Loucy (cell line): Measurements from ENCODE around the gene PPFIBP1.
"Not testable (repeated sequence)": the region's sequence is repeated elsewhere in the genome, so short reads cannot be mapped to it uniquely, and the experiment has no call there.

Experiments
- EZH2phosphoT487 ChIP-seq: fragments of 200-600 bp; IDR thresholded peaks from 2 replicates; pipeline ENCODE4 v1.6.1; 2018; ENCODE audit warnings: antibody characterized with exemption, mild to moderate bottlenecking, moderate library complexity, borderline replicate concordance
- TF ChIP-seq, protein P1 (sequence below): fragments of 200-600 bp; sonication (generic); conservative IDR thresholded peaks from 2 replicates; pipeline ENCODE4 v1.5.1; 2014; ENCODE audit warnings: mild to moderate bottlenecking, antibody characterized with exemption, low read length

DNA sequence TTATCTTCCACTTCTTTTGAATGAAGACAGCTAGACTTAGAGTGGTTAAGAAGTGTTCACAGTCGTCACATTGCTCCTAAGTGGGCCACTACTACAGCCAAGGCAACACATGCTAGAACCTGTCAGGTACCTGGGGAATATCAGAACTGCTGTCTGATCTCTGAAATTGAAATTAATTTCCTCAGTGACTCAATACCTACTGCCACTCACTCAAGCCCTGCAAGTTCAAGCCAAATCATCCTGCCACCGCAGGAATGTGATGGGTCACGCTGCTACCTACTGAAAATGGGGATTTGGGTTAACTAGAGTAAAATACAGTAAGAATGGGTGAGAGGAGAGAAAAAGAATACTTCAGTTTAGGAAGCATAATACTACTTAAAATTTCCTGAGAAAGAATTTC is 67.7 kb downstream of the PPFIBP1 start:
- TF ChIP-seq, protein P1, sequence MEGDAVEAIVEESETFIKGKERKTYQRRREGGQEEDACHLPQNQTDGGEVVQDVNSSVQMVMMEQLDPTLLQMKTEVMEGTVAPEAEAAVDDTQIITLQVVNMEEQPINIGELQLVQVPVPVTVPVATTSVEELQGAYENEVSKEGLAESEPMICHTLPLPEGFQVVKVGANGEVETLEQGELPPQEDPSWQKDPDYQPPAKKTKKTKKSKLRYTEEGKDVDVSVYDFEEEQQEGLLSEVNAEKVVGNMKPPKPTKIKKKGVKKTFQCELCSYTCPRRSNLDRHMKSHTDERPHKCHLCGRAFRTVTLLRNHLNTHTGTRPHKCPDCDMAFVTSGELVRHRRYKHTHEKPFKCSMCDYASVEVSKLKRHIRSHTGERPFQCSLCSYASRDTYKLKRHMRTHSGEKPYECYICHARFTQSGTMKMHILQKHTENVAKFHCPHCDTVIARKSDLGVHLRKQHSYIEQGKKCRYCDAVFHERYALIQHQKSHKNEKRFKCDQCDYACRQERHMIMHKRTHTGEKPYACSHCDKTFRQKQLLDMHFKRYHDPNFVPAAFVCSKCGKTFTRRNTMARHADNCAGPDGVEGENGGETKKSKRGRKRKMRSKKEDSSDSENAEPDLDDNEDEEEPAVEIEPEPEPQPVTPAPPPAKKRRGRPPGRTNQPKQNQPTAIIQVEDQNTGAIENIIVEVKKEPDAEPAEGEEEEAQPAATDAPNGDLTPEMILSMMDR, result not testable (repeated sequence)
- not testable (repeated sequence) for TF ChIP-seq EZH2phosphoT487
